ENCODE measurements around the gene DEFB131B.
A peak's percentile ranks its signal among the peaks of the same experiment; 100 is the strongest.
"Not testable (repeated sequence)": the region's sequence is repeated elsewhere in the genome, so short reads cannot be mapped to it uniquely, and the experiment has no call there.

The DEFB131B gene, protein sequence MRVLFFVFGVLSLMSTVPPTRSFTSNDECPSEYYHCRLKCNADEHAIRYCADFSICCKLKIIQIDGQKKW

DNA sequence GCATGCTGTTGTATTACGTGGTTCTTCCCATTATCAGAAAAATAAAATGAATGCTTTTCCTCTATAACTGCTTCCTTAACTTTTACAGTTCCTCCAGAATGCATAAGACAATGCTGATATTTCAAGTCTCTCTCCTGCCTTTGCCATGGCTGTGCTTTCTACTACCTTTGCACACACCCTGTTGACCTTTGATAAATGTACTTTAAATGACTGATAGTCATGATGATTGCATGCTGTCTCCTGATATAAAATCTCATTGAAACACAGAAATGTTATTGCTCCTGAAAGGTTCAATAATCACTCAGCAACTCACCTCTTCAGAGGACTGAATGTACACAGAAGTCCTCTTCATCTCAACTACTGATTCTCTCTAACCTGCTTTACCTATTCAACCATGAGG, at the start of gene DEFB131B:
Gene DEFB131B, plus strand, starts transcription at position 395 of the 400 bp plus-strand sequence. Its CDS starts 0 bp downstream, at position 395.
- not testable (repeated sequence) for DNase-seq

GRCh38 chr11:71829247-71829646, 49.0 kb upstream of the DEFB131B start:
- DNase-seq, result not testable (repeated sequence)

GRCh38 chr11:71829686-71830085, 48.6 kb upstream of the DEFB131B start:
- not testable (repeated sequence) for DNase-seq

DNA sequence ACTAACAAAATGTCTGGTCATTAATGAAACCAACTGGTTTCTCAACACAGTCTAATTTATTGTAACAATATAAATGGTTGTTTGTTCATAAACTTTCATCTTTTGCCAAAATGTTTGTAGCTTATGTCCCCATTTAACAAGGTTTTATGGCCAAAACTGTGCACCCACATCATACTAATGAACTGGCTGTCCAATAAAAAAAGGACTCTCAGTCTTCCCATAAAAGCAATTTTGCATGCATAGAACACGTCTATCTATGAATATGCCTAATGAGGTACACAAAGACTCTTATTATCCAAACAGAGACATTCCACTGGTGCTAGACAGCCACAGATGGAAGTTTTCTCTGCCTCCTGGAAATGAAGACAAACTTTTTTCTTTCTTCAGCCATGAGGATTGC, 45.4 kb upstream of the DEFB131B start, which contains the start of gene DEFB108B:
Gene DEFB108B, plus strand, starts transcription at position 390 of the 400 bp plus-strand sequence. Its CDS starts 0 bp downstream, at position 390.
- not testable (repeated sequence) for DNase-seq

DNA sequence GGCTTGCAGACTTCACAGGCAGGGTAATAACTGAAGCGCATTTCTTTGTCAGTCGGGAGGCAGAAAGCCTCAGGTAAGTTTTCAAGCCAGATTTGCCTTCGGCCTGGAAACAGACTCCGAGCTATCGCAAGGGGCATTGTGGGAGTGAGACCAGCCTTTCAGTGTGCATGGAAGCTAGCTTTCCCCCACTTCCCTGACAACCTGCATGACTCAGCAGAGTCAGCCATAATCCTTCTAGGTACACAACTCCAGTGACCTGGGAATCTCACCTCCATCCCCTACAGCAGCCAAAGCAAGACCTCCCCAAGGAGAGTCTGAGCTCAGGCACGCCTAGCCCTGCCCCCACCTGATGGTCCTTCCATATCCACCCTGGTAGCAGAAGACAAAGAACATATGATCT, 35.5 kb upstream of the DEFB131B start:
- not testable (repeated sequence) for DNase-seq

DNA sequence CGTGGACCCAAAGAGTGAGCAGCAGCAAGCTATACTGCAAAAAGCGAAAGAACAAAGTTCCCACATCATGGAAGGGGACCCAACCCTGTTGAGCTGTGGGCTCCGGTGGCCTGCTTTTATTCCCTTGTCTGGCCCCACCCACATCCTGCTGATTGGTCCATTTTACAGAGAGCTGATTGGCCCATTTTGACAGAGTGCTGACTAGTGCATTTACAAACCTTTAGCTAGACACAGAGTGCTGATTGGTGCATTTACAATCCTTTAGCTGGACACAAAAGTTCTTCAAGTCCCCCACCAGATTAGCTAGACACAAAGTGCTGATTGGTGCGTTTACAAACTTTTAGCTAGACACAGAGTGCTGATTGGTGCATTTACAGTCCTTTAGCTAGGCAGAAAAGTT, 34.9 kb upstream of the DEFB131B start:
- DNase-seq, result not testable (repeated sequence)

DNA sequence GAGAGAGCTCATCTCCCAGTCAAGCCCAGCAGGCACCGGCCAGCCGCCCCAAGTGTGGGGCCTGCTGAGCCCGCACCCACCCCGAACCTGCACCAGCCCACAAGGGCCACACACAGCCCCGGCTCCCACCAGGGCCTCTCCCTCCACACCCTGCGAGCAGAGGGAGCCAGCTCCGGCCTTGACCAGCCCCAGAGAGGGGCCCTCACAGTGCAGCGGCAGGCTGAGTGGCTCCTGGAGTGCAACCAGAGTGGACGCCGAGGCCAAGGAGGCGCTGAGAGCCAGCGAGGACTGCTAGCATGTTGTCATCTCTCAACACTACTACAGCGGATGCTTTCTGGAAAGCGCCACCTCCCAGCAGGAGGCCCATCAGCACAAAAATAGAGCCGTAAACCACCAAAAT, 34.4 kb upstream of the DEFB131B start:
- no peak for DNase-seq

DNA sequence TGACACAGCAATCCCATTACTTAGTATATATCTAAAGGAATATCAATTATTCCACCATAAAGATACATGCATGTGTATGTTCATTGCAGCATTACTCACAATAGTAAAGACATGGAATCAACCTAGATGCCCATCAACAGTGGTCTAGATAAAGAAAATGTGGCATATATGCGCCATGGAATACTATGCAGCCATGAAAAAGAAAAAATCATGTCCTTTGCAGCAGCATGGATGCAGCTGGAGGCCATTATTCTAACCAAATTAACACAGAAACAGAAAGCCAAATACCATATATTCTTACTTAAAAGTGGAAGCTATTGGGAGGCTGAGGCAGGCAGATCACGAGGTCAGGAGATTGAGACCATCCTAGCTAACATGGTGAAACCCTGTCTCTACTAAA, 24.4 kb upstream of the DEFB131B start:
- DNase-seq, result not testable (repeated sequence)

DNA sequence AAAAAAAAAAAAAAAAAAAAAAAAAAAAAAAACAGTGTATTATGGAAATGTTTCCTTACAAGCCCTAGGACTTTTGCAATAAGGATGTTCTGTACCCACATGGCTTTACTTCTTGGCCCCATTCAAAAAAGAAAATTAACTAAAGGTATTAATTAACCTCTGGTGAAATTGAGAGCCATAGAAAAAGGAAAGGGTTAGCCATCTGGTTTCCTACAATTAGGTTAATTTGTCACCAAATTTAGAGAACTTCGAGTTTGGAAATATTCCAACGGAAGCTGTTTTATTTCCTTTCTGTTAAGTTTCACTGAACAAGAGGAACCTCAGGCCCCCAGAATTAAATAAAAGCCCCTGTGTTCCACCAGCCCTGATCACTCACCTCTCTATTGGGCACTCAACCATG, 22.4 kb upstream of the DEFB131B start:
- DNase-seq, result not testable (repeated sequence)

GRCh38 chr11:71860835-71861234, 17.4 kb upstream of the DEFB131B start:
- not testable (repeated sequence) for DNase-seq

GRCh38 chr11:71863978-71864627, 14.2 kb upstream of the DEFB131B start:
- peak; percentile 10 for DNase-seq

DNA sequence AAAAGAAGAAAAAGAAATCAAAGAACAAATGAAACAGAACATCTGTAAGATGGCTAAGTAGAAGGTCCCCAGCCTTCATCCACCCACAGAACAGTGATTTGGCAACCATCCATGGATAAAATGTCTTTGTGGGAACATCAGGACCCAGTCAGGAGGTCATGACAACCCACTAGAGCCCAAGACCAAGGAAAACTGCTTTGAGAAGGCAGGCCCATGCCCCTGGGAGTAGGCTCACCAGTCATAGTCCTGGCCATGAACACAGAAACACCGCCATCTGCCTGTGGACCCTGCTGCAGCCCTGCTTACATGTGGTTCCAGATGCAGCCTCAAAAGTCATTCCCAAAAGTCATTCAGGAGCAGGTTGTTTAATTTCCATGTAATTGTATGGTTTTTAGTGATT, 11.0 kb upstream of the DEFB131B start:
- not testable (repeated sequence) for DNase-seq

- not testable (repeated sequence) for DNase-seq
Measured at GRCh38 chr11:71869931-71870330, 8.3 kb upstream of the DEFB131B start.

DNA sequence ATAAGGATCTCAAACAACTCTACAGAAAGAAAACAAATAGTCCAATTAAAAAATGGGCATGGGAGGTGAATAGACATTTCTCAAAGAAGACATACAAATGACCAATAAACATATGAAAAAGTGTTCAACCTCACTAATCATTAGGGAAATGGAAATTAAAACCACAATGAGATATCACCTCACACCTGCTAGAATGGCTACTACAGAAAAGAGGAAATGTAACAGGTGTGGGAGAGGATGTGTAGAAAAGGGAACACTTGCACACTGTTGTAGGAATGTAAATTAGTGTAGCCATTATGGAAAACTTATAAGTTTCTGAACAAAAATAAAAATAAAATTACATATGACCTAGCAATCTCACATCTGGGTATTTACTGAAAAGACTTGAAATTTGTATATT, 7.6 kb upstream of the DEFB131B start:
- not testable (repeated sequence) for DNase-seq

DNA sequence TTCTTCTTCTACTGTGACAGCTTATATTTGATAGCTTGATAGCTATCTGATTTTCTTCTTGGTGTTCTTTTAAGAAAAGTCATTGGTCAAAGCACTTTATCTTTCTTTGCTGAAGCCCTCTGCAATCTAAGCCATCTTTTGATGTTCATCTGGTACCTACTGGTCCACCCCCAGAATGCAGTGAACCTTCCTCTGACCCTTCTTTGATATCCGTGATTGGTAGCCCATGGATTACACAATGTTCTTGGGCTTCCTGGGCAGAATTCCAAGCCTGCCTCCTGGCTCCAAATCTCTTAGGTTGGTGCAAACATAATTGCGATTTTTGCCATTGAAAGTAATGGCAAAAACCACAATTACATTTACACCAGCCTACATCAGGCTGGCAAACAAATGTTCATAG, 2.0 kb upstream of the DEFB131B start:
- not testable (repeated sequence) for DNase-seq

- DNase-seq, result not testable (repeated sequence)
Measured at GRCh38 chr11:71885806-71886205, 7.6 kb downstream of the DEFB131B start.

GRCh38 chr11:71888335-71889010, 10.2 kb downstream of the DEFB131B start:
- DNase-seq, result not testable (repeated sequence)

DNA sequence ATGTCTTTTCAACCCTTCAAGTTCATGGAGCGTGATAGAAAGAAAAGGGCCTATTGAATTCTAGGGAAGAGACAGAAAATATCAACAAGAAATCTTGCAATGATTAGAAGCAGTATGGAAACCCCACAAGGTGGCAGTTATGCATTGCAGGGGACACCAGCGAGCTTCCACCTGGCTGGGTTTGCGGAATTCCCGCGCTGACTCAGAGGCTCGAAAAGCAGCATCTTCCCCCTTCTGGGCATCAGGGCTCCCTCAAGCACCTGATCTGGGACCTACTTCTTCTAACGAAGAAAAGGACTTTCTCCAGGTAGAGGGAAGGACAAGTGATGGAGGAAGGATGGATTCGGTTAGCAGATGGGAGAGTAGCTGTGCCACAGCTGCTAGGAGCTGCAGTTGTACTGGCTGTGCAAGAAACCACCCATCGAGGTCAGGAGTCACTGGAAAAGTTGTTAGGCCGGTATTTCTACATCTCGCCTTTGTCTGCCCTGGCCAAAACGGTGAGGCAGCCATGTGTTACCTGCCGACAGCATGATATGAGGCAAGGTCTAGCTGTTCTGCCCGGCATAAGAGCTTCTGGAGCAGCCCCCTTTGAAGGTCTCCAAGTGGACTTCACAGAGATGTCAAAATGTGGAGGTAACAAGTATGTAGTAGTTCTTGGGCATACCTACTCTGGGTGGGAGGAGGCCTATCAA, 11.1 kb downstream of the DEFB131B start:
- DNase-seq, result peak; percentile 4

- DNase-seq, result no peak
Measured at GRCh38 chr11:71895961-71896360, 17.7 kb downstream of the DEFB131B start.

- DNase-seq, result not testable (repeated sequence)
Measured at GRCh38 chr11:71901137-71901536, 22.9 kb downstream of the DEFB131B start.

DNA sequence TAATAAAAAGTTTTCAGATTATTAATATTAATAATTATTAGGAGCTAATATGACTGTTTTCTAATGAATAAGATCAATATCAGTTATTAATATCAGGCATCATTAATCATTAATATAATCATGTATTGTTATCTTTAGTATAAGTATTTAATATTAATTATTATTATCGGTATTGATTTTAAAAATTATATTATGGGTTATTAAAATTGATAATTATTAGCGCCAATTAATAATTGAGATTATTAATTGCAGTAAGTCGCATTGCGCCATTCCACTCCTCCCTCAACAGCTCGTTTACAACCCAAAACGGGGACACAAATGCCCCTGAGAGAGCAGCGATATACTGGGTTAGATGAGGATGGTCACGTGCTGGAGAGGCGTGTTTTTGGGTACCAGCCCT, 30.0 kb downstream of the DEFB131B start:
- DNase-seq, result no peak

DNA sequence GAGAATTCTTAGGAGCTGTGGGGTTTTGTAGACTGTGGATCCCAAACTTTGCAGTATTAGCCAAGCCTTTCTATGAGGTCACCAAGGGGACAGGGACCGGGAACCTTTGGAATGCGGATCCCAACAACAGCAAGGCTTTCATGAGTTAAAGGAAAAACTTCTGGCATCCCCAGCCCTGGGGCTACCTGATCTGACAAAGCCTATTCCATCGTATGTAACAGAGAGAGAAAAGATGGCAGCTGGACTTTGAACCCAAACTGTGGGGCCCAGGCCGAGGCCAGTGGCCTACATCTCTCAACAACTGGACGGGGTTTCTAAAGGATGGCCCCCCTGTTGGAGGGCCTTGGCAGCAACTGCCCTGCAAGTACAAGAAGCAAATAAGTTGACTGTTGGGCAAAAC, 32.5 kb downstream of the DEFB131B start:
- not testable (repeated sequence) for DNase-seq

GRCh38 chr11:71911321-71911985, 33.2 kb downstream of the DEFB131B start:
- not testable (repeated sequence) for DNase-seq
